H9 (cell line): Measurements from ENCODE around the gene TPPP3. TPM values are rescaled to one million over a fixed set of nuclear protein-coding genes. Genes with fewer than 3 reads are reported as not detected.
A peak's percentile ranks its signal among the peaks of the same experiment; 100 is the strongest.

Experiments used
- DNase-seq: peaks from one replicate; pipeline ENCODE4 v3.0.0-alpha.2; 2017
- H2AFZ ChIP-seq: one replicate; pipeline ENCODE4 v1.6.1; 2013; ENCODE audit warnings: mild to moderate bottlenecking, low read length, control low read depth, moderate library complexity
- H2AK5ac ChIP-seq: 2 replicates; pipeline ENCODE4 v1.6.1; 2013; ENCODE audit warnings: low read length, control low read depth, mixed read lengths; ENCODE audit not compliant: insufficient read length
- H2BK120ac ChIP-seq: one replicate; pipeline ENCODE4 v1.6.1; 2013; ENCODE audit warnings: low read depth, mild to moderate bottlenecking, low read length, control low read depth, inconsistent platforms; ENCODE audit not compliant: poor library complexity, severe bottlenecking
- H2BK12ac ChIP-seq: 2 replicates; pipeline ENCODE4 v1.6.1; 2013; ENCODE audit warnings: low read length, control low read depth, mixed read lengths, low read depth; ENCODE audit not compliant: insufficient read length
- H2BK15ac ChIP-seq: 2 replicates; pipeline ENCODE4 v1.6.1; 2013; ENCODE audit warnings: low read depth, low read length, control low read depth
- H2BK20ac ChIP-seq: one replicate; pipeline ENCODE4 v1.6.1; 2013; ENCODE audit warnings: low read depth, mild to moderate bottlenecking, low read length, control low read depth, inconsistent platforms; ENCODE audit not compliant: poor library complexity, severe bottlenecking
- H2BK5ac ChIP-seq: 2 replicates; pipeline ENCODE4 v1.6.1; 2013; ENCODE audit warnings: low read length, control low read depth, mixed read lengths; ENCODE audit not compliant: insufficient read length
- H3K14ac ChIP-seq: 2 replicates; pipeline ENCODE4 v1.6.1; 2013; ENCODE audit warnings: low read length, control low read depth; ENCODE audit not compliant: insufficient read depth
- H3K18ac ChIP-seq: 2 replicates; pipeline ENCODE4 v1.6.1; 2013; ENCODE audit warnings: low read depth, mild to moderate bottlenecking, mixed read lengths, low read length, control low read depth; ENCODE audit not compliant: insufficient read length
- H3K23ac ChIP-seq: 2 replicates; pipeline ENCODE4 v1.6.1; 2013; ENCODE audit warnings: low read length, control low read depth, mixed read lengths, low read depth; ENCODE audit not compliant: insufficient read length
- H3K23me2 ChIP-seq: 2 replicates; pipeline ENCODE4 v1.6.1; 2013; ENCODE audit warnings: low read depth, mild to moderate bottlenecking, mixed read lengths, low read length, control low read depth; ENCODE audit not compliant: insufficient read length, poor library complexity, severe bottlenecking
- H3K27ac ChIP-seq: 2 replicates; pipeline ENCODE4 v1.5.1; 2013; ENCODE audit warnings: low read length, control low read depth, mixed read lengths, low read depth; ENCODE audit not compliant: insufficient read length
- H3K27me3 ChIP-seq: 2 replicates; pipeline ENCODE4 v1.6.1; 2013; ENCODE audit warnings: low read length, control low read depth, inconsistent platforms; ENCODE audit not compliant: insufficient read depth
- H3K4ac ChIP-seq: 2 replicates; pipeline ENCODE4 v1.6.1; 2013; ENCODE audit warnings: low read depth, mild to moderate bottlenecking, control low read depth, inconsistent platforms, low read length, moderate library complexity
- H3K4me1 ChIP-seq: 2 replicates; pipeline ENCODE4 v1.6.1; 2013; ENCODE audit warnings: low read length, control low read depth, inconsistent platforms; ENCODE audit not compliant: insufficient read depth
- H3K4me2 ChIP-seq: 2 replicates; pipeline ENCODE4 v1.6.1; 2013; ENCODE audit warnings: low read length, control low read depth, mixed read lengths; ENCODE audit not compliant: insufficient read length, insufficient read depth
- H3K56ac ChIP-seq: 2 replicates; pipeline ENCODE4 v1.6.1; 2013; ENCODE audit warnings: low read depth, mild to moderate bottlenecking, mixed read lengths, low read length, control low read depth; ENCODE audit not compliant: insufficient read length
- H3K79me1 ChIP-seq: 2 replicates; pipeline ENCODE4 v1.6.1; 2013; ENCODE audit warnings: low read depth, mild to moderate bottlenecking, moderate library complexity, low read length, control low read depth, inconsistent platforms; ENCODE audit not compliant: insufficient read depth, poor library complexity, severe bottlenecking
- H3K79me2 ChIP-seq: 2 replicates; pipeline ENCODE4 v1.6.1; 2013; ENCODE audit warnings: low read length, control low read depth, inconsistent platforms; ENCODE audit not compliant: insufficient read depth
- H3K9ac ChIP-seq: 2 replicates; pipeline ENCODE4 v1.6.1; 2013; ENCODE audit warnings: low read length, control low read depth, mixed read lengths; ENCODE audit not compliant: insufficient read length; ENCODE audit errors: extremely low read depth
- H3K9me3 ChIP-seq: one replicate; pipeline ENCODE4 v1.6.1; 2013; ENCODE audit warnings: low read depth, low read length, inconsistent platforms; ENCODE audit not compliant: control insufficient read depth
- H3T11ph ChIP-seq: one replicate; pipeline ENCODE4 v1.6.1; 2013; ENCODE audit warnings: mild to moderate bottlenecking, low read length, control low read depth, inconsistent platforms
- H4K20me1 ChIP-seq: one replicate; pipeline ENCODE4 v1.6.1; 2013; ENCODE audit not compliant: control insufficient read depth, insufficient read length, insufficient read depth
- H4K5ac ChIP-seq: 2 replicates; pipeline ENCODE4 v1.6.1; 2013; ENCODE audit warnings: low read depth, mild to moderate bottlenecking, mixed read lengths, low read length, control low read depth; ENCODE audit not compliant: insufficient read length
- H4K8ac ChIP-seq: replicated peaks from 2 replicates; pipeline ENCODE4 v1.6.1; 2013; ENCODE audit warnings: low read length, control low read depth, mixed read lengths, low read depth; ENCODE audit not compliant: insufficient read length
- H4K91ac ChIP-seq: 2 replicates; pipeline ENCODE4 v1.6.1; 2013; ENCODE audit warnings: low read depth, mild to moderate bottlenecking, moderate library complexity, mixed read lengths, low read length, control low read depth; ENCODE audit not compliant: insufficient read length
- H3K27ac Mint-ChIP-seq, 3 experiments: 2 replicates in 2 of 3; 3 replicates in 1 of 3; pipeline ENCODE4 v1.8.0; 2020 to 2021; ENCODE audit warnings: mixed read lengths in 3 of 3, mild to moderate bottlenecking in 1 of 3, moderate library complexity in 1 of 3
- H3K27me3 Mint-ChIP-seq: 2 replicates; pipeline ENCODE4 v1.8.0; 2021; ENCODE audit warnings: low read depth, mild to moderate bottlenecking, moderate library complexity, mixed read lengths
- H3K36me3 Mint-ChIP-seq, 3 experiments: 2 replicates in 2 of 3; 3 replicates in 1 of 3; pipeline ENCODE4 v1.8.0; 2020 to 2021; ENCODE audit warnings: low read depth in 3 of 3, mixed read lengths in 3 of 3; ENCODE audit not compliant: insufficient read depth in 1 of 3
- H3K4me1 Mint-ChIP-seq, 2 experiments: 2 replicates each; pipeline ENCODE4 v1.8.0; 2020; ENCODE audit warnings: mixed read lengths in 2 of 2
- H3K4me3 Mint-ChIP-seq, 2 experiments: 2 replicates in 1 of 2; 3 replicates in 1 of 2; pipeline ENCODE4 v1.8.0; 2020 to 2021; ENCODE audit warnings: mild to moderate bottlenecking in 2 of 2, mixed read lengths in 2 of 2, moderate library complexity in 1 of 2
- H3K9me3 Mint-ChIP-seq, 2 experiments: 2 replicates in 1 of 2; 3 replicates in 1 of 2; pipeline ENCODE4 v1.8.0; 2020; ENCODE audit warnings: mild to moderate bottlenecking in 2 of 2, mixed read lengths in 2 of 2, moderate library complexity in 1 of 2
- CTCF ChIP-seq: fragments of 200-600 bp; sonication (generic); conservative IDR thresholded peaks from 3 replicates; pipeline ENCODE4 v1.8.0; 2021; ENCODE audit warnings: antibody characterized with exemption, mild to moderate bottlenecking
- whole genome bisulfite sequencing: extraction: QIAGEN DNeasy Blood & Tissue Kit; methylation state at CpG from one replicate; pipeline ENCODE4 v1.1.7; 2013; ENCODE audit warnings: missing lambda C conversion rate, low lambda C conversion rate, mixed read lengths; ENCODE audit not compliant: insufficient read length; ENCODE audit errors: extremely low coverage; 5-methylcytosine and 5-hydroxymethylcytosine counted together
- total RNA-seq: library from RNA; stranded (reverse); gene quantifications from 2 replicates; pipeline ENCODE4 v1.2.1, GENCODE V29; 2021

The TPPP3 gene
- total RNA-seq, 1 experiment from 2014 or later = 0.79 TPM

GRCh38 chr16:67438824-67439393 is 45.6 kb upstream of the TPPP3 start:
- no peak for DNase-seq
- H4K5ac ChIP-seq = no peak overlapping the region
- H4K91ac ChIP-seq = no peak overlapping the region
- H3K27me3 Mint-ChIP-seq = no peaks in the 10 kb centered on the region; the same call in 1 of the 2 replicates
- no peak overlapping the region for H2BK15ac ChIP-seq
- H3K4me2 ChIP-seq = no peak overlapping the region
- no CpG with 5 or more reads among the region's 19 CpGs for WGBS
- no peaks in the 10 kb centered on the region; the same call in 1 of the 2 replicates for H3K79me2 ChIP-seq
- no peak overlapping the region for H2BK5ac ChIP-seq
- H2BK20ac ChIP-seq = no peak overlapping the region
- H3K9me3 ChIP-seq = no peaks in the 10 kb centered on the region
- no peak overlapping the region for H2BK12ac ChIP-seq
- no peak overlapping the region for H3K18ac ChIP-seq
- peaks cover 10 to 31% (median 22%) of the 10 kb centered on the region in 3 experiments for H3K36me3 Mint-ChIP-seq
- 0 out of 7 replicates have a peak overlapping the region, but pooled peaks of 1 of the 3 experiments have one; percentile 19 for H3K27ac Mint-ChIP-seq
- H3K79me1 ChIP-seq = no peaks in the 10 kb centered on the region
- no peak overlapping the region for H2BK120ac ChIP-seq
- H4K20me1 ChIP-seq = no peaks in the 10 kb centered on the region
- no peaks in the 10 kb centered on the region for H3K27me3 ChIP-seq
- H3K4ac ChIP-seq = no peak overlapping the region
- peaks cover 11 to 12% of the 10 kb centered on the region in 2 experiments for H3K4me1 Mint-ChIP-seq
- no peaks in the 10 kb centered on the region for H3K4me1 ChIP-seq
- H3K27ac ChIP-seq = no peak overlapping the region
- TF ChIP-seq CTCF = no peak
- no peak overlapping the region for H2AK5ac ChIP-seq
- H3K56ac ChIP-seq = no peak overlapping the region
- H3K14ac ChIP-seq = no peak overlapping the region
- no peak overlapping the region for H4K8ac ChIP-seq
- H3K4me3 Mint-ChIP-seq = no peak overlapping the region; a peak in 1 of 5 replicates
- no peak overlapping the region for H3K23ac ChIP-seq
- H3T11ph ChIP-seq = no peak overlapping the region
- no peaks in the 10 kb centered on the region for H3K9me3 Mint-ChIP-seq
- no peak overlapping the region for H2AFZ ChIP-seq
- no peaks in the 10 kb centered on the region for H3K23me2 ChIP-seq
- no peak overlapping the region for H3K9ac ChIP-seq
